ENCODE measurements around the gene OR1J2.
"Not testable (repeated sequence)": the region's sequence is repeated elsewhere in the genome, so short reads cannot be mapped to it uniquely, and the experiment has no call there.

Gene OR1J2

GRCh38 chr9:122537066-122537465 lies 26.5 kb downstream of the OR1J2 start:
- H3K4me3 ChIP-seq (ENCODE audit: low read depth, low read length); DNase-seq (ENCODE audit: low read depth): not testable (repeated sequence)

- H3K4me3 ChIP-seq (ENCODE audit: low read depth, low read length): no peak overlapping the region
- no peak for DNase-seq (ENCODE audit: low read depth)
Measured at GRCh38 chr9:122538757-122539156, 28.2 kb downstream of the OR1J2 start.

- no peak for DNase-seq (ENCODE audit: low read depth)
- no peak overlapping the region for H3K4me3 ChIP-seq (ENCODE audit: low read depth, low read length)
Measured at GRCh38 chr9:122546196-122546595, 35.6 kb downstream of the OR1J2 start.

GRCh38 chr9:122551371-122551770 lies 40.8 kb downstream of the OR1J2 start:
- H3K4me3 ChIP-seq (ENCODE audit: low read depth, low read length): no peak overlapping the region
- no peak for DNase-seq (ENCODE audit: low read depth)

- H3K4me3 ChIP-seq (ENCODE audit: low read depth, low read length): no peak within 1 kb of the TSS
- DNase-seq (ENCODE audit: low read depth): no peak
Measured at GRCh38 chr9:122552812-122553211, 42.2 kb downstream of the OR1J2 start, which contains the start of gene OR1N2. Gene OR1N2 (plus strand): TSS chr9:122553112. CDS start chr9:122553212, 100 bp downstream.

Data from skeletal muscle cell (primary cell).